ENCODE results near the gene ZRANB1.
A peak's percentile ranks its signal among the peaks of the same experiment; 100 is the strongest.
"Not testable (repeated sequence)": the region's sequence is repeated elsewhere in the genome, so short reads cannot be mapped to it uniquely, and the experiment has no call there.

The ZRANB1 gene

DNA sequence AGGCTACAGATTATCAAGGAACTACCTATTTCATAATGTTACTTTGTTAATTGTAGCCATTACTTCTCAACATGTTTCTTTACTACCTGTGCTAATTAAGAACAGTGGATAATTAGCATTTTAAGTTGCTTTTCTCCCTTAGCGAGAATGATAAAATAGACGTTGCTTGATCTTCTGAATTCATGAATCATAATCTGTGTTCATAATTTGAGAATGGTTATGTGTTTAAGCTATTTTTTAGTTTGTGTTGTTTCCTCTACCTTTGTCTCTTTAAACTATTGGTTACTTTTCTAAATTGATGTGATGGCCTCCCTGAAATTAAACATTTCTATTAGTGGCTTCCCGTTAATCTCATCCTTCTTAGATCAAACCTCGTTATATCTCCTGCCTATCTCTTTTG, at the start of gene ZRANB1:
ZRANB1 (plus strand) TSS at position 301 of the 400 bp plus-strand sequence. CDS start 371 bp downstream, outside the sequence.
- DNase-seq (ENCODE audit: low spot score), result no peak

DNA sequence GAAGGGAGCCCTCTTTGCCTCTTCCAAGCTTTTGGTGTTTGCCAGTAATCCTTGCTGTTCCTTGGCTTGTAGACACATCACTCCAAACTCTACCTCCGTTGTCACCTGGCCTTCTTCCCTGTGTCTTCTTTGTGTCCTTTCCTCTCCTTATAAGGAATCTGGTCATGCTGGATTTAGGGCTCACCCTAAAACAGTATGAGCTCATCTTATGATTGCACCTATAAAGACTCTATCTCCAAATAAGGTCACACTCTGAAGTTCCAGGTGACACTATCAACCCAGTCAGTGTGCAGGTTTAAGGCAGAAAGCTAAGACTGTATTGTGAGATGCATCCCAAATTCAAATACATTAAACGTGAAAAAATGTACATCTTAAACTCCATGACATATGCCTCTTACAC, 49.0 kb upstream of the ZRANB1 start:
- no peak for DNase-seq (ENCODE audit: low spot score)

DNA sequence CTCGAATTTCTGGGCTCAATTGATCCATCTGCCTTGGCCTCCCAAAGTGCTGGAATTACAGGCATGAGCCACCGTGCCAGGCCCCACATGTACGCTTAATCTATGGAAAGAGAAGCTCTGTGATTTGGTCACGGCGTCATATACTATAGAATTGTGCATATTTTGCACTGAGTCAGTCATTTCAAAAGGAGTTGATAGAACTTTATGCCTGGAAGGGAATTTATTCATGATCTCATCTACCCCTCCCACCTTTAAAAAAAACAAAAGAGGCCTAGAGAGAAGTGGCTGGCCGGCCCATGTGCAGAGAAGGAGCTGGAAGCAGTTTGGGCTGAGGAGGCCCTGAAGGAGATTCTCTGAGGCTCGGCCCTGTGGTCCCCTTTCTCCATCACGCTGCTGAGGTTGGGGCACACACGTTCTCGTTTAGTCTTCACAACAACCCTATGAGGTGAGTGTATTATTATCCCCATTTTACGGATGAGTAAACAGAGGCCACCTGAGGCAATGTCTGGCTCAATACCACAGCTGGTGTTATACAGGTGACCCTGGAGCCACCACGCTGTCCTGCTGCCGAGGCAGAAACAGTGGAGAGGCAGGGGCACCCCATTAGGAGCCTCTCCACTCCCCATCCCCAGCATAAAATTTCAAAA, 47.2 kb upstream of the ZRANB1 start:
- DNase-seq (ENCODE audit: low spot score), result no peak

DNA sequence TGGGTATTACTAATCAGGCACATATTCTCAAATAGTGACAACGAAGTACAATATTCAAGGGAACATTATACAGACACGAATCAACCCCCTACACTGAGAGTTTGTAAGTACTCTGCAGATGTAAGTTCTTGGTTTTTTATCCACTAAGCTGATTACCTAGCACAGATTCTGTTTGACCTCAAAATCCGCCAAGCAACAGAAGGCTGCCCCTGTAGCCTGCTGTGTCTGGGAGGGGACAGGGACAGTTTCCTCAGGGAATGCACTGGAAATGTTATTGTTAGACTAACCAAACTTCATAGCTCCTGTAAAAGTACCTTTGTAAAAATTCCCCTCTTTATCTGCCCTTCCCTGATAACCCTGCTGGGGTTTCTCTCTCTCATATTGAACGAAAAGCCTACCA, 45.2 kb upstream of the ZRANB1 start:
- DNase-seq (ENCODE audit: low spot score), result no peak

DNA sequence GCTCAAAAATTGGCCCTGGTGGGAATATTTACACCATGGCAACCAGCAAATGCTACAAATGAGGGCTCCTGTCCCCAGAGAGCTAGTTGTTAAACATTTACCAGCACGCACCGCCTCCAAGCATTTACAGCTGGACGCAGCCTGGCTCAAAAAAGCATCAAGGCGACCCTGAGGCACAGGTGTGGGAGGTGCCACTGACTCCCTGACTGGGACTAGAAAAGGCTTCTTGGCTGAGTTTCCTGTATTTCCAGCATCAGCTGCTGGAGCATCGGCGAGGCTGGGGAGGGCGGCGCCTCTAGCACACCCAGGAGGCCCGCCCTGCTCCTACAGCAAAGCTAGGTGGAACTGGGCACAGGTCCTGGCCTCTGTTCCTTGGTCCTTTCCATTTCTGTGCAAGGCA, 43.5 kb upstream of the ZRANB1 start:
- no peak for DNase-seq (ENCODE audit: low spot score)

DNA sequence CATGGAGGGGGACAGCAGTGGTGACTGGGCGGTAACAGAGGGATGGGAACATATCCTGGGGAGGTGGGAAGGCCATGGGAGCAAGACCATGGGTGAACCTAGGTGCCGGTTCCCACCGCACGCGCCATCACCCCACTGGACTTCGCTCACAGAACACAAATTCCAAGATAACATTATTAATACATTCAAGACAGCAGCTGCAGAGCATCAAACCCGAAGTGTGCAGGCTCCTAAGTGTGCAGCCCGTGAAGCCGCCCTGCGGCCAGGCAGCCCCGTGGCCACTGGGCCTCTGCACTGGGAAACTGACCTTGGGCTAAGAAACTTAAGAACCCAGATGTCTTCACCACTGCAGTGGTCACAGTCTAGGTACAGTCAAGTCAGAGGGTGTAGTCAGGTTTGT, 42.8 kb upstream of the ZRANB1 start:
- no peak for DNase-seq (ENCODE audit: low spot score)

DNA sequence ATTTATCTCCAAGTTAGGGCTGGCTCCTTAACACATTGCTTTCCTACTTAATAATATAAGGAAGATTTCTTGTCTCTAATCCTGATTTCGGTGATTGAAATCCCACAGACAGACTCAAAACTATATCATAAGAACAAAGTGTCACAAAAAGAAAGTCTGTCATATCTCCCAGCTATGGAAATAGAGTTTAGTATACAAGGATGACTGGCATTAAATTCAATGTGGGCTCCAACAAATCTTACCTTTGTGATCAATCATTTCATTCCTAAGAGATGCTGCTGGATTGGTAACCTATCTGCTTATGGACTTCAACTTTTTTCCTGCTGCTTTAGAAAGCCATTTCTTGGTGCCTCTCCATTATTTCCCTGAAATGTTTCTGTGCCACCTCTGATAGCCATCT, 39.5 kb upstream of the ZRANB1 start:
- no peak for DNase-seq (ENCODE audit: low spot score)

DNA sequence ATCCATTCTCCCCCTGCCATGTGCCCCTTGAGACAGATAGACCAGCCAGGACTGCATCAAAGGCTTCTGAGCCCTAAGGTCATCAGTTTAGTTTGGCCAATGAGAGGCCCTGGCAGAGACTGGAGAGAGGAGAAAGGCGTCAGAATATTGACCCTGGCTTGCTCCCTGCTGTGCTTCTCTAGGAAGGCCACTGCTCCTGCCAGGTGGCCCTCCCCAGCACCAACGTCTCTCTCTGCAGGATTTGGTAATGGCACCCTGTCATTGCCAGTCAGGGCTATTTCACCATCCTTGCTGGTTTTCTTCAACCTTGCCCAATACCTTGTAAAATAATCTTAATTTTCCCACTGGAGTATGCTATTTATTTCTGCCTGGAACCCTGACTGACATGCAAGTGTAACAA, 38.8 kb upstream of the ZRANB1 start:
- DNase-seq (ENCODE audit: low spot score), result no peak

DNA sequence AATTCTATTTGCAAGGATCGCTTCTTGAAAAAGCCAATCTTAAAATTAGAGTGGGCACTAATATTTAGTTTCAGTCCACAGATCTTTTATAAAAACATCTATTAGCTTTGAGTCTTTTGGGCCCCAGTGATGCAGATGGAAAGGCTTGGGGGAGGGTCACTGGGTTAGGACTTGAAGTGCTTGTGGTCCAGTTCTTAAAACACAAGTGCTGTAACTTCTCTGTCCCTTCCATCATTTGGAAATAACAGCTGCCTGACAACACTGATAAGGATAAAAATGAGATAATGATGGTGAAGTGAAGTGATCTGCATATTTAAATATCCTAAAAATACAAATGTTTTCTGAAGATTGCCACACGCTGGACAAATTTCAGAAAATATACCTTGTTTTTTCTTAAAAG, 37.1 kb upstream of the ZRANB1 start:
- no peak for DNase-seq (ENCODE audit: low spot score)

DNA sequence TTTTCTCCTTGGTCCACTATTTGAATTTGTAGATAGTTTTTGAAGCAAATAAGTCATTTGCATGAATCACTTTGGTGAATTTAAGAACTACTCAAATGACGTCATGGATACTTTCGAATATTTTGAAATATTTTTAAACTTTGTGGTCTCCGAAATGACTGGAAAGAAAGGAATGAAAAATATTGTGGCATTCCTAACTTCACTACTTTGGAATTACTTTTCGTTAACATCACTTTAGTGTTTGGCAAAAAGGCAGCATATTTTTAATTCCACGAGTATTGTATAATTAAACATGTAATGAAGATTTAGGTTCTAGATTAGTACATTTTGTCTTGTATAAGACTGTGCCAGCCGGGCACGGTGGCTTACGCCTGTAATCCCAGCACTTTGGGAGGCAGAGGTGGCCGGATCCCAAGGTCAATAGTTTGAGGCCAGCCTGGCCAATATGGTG, 35.3 kb upstream of the ZRANB1 start:
- DNase-seq (ENCODE audit: low spot score), result no peak

DNA sequence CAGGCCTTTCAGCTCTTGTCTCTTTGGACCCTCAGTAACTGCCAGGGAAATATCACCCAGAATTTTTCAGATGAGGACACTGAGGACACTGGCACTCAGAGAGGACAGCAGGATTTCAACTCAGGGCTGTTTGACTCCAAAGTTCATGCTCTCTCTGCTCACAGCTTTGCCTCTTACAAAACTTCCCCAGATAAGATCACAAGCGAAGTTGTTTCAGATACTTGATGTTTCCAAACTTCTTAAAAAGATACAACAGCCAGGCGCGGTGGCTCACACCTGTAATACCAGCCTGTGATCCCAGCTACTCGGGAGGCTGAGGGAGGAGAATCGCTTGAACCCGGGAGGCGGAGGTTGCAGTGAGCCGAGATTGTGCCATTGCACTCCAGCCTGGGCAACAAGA, 32.4 kb upstream of the ZRANB1 start:
- DNase-seq (ENCODE audit: low spot score), result no peak

DNA sequence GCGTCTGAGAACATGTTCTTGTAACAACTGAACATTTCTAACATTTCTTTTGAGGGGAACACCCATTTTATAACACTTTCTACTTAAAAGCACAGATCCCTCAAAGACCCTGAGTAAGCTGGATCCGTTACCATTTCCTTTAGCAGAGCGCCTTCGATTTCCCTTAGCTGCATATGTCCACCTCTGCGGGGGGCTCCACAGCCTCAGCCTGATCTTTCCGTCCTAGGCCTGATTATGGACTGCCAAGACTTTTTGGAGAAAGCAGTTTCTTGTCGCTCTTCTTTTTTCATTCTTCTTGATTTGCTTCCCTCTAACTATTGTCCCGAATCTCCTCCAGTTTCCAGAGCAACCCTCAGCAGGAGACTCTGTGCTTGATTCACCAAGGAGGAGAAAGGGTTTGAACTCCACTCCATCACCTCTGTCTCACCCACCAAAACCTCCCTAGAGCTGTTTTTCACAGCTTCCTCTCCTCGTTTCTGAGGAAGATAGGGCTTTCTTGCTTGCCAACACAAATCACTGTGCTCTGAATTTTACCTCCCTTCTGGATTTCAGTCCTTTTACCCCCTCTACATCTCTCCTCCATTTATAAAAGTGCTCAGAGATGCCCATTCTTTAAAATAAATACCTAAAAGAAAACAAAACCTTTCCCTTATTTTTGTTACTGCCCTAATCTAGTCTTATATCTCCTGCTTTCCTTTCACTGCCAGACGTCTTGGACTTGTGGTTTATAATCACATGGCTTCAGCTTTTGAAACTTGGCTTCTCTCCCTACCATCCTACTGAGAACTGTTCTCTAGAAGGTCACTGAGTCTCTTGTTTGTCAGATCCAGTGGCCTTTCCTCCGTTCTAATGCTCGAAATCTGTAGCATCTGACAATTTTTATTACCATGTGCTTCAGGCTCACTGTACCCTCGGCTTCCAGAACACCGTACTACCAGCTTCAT, 30.5 kb upstream of the ZRANB1 start:
- DNase-seq (ENCODE audit: low spot score), result no peak

DNA sequence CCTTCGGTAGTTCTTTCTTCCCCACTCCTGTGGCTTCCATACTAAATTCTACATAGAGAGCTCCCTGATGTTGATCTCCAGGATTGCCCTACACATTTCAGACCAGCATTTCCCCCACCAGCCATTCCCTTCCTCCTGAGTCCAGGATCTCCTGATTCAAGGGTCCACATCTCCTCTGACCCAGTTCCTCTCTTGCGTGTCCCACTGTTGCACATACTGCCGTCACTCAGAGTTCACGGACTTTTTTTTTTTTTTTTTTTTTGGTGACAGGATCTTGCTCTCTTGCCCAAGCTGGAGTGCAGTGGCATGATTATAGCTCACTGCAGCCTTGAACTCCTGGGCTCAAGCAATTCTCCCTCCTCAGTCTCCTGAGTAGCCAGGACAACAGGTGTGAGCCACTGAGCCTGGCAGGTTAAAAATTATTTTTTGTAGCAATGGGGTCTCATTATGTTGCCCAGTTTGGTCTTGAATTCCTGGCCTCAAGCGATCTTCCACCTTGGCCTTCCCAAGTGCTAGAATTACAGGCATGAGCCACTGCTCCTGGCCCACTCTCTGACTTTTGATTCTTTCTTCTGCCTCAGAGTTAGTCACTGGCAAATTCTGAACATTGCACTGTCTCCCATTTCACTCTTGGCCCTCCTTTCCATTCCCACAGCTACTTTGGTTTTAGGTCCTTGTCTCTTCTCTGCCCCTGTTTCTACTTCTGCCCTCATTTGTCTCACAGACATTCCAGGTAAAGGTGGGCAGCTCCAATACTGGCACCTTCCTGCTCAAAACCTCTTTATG, 29.6 kb upstream of the ZRANB1 start:
- DNase-seq (ENCODE audit: low spot score), result no peak

DNA sequence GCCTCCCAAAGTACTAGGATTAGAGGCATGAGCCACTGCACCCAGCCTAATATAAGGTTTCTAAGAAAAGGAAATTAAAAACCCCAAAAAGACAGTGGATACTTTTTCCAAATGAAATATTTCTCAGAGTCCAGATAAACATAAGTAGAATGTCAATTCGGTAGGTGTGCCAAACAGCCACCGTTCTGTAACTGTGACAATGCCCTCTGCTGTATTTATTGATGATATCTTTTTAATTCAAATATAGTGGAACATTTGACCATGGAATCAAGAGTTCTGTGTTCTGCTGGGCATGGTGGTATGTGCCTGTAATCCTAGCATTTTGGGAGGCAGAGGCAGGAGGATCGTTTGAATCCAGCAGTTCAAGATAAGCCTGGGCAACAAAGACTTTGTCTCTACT, 28.8 kb upstream of the ZRANB1 start:
- no peak for DNase-seq (ENCODE audit: low spot score)

DNA sequence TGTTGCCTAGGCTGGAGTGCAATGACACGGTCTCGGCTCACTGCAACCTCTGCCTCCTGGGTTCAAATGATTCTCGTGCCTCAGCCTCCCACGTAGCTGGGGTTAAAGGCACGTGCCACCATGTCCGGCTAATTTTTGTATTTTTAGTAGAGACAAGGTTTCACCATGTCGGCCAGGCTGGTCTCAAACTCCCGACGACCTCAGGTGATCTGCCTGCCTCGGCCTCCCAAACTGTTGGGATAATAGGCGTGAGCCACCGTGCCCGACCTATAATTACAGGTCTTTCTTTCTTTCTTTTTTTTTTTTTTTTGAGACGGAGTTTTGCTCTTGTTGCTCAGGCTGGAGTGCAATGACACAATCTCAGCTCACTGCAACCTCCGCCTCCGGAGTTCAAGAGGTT, 27.5 kb upstream of the ZRANB1 start:
- not testable (repeated sequence) for DNase-seq (ENCODE audit: low spot score)

DNA sequence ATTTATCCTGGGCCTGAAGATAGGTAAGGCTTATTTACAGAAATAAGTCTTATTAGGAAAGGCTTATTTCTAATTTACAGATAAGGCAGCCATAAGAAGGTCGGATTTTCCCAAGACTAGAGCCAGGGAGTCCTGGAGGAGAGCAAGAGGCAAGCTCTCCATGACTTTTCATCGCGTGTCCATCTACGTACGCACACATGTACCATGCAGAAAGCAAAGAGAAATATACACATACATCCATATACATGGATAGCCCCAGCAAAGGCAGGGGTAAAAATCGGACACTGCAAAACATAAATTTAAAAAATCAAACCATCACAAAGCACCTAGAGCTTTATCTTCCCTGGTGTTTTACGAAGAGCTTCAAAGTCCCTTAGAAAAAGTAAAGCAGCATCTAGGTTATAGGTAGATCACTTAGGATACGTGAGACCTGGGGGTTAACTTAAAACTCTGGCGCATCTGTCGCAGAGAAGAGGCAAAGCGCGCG, 25.8 kb upstream of the ZRANB1 start:
- DNase-seq (ENCODE audit: low spot score), result no peak

DNA sequence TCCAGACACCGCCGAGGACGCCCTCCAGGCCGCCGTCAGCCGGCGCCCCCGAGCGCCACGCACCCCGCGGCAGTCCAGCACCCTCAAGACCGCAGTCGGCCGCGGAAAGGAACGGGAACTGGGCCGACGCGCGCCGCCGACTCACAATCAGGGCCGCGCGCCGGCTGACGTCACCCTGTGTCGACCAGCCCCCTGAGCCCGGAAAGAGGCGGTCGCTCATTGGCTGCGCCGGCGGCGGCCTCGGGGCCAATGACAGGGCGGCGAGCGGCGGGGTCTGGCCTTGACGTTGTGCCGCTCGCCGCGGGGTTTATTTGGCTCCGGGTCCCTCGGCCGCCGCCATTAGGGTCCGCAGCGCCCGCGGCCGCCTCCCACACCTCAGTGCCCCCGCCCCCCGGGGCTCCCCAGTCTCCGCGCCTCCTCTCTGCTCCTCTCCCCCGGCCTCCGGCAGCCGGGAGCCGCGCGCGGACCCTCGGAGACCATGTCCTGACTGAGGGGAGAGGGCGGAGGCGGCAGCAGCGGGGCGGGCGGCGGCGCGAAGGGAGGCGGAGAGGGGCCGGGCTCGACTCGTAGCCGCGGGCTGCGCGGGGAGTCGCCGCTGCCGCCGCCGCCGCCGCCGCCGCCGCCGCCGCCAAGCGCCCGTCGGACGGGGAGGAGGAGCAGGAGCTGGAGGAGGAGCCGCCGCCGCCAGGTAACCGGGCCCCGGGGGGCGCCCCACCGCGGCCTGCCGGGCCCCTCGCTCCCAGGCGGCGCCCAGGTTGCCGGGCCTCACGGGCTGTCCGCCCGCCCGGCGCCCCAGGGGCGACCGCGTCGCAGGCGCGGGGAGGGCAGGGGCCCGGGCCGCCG, 25.1 kb upstream of the ZRANB1 start:
- peak; percentile 85 for DNase-seq (ENCODE audit: low spot score)

DNA sequence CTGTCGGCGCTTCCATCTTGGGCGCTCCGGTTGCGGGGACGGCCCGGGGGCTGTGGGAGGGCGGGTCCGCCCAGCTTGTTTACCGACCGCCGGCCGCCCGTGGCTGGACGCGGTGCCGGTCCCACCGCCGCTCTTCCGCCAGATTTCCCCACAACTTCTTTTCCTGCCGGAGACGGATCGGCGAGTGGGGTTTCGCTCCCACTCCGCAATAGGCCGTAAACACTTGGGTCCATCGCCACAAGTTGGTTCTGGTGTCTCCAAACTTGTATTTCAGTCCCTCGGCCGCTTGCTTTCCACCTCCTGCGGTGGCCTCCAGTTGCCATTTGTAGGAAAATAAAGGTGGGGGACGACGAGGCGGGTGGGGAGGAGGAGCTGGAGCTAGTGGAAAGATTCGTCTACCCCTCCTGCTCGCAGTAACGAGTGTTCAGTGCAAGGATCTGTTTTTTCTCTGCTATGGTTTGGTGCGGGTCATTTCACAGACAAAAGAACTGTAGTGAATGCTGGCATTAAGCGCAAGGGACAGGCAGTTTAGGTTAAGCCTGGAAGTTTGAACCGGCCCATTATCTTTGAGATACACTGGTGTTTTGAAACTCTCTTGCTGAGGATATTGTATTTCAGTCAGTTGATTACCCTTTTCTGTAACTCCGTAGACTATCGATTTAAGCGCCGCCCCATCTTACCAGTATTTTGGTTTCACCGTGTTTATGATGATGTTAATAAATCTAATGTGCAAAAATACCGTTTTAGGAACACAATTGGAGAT, 24.3 kb upstream of the ZRANB1 start:
- no peak for DNase-seq (ENCODE audit: low spot score)

DNA sequence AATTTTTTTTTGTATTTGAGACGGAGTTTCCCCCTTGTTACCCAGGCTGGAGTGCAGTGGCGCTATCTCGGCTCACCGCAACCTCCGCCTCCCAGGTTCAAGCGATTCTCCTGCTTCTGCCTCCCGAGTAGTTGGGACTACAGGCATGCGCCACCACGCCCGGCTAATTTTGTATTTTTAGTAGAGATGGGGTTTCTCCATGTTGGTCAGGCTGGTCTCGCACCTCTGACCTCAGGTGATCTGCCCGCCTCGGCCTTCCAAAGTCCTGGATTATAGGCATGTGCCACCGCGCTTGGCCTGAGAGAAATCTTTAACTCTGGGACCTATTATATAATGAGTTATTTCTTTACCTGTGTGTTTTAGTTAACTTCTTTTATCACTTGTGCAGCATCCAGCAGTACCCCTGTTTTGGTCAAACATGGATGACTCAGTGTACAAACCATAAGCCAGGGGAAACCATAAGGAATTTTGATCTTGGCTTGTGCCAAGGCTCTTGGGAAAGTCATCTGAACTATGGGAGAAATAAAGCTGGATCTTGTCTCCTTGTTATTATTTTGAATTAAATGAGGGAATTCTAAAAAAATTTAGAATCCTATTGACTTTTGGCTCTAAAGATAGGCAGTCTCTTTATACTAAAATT, 23.6 kb upstream of the ZRANB1 start:
- no peak for DNase-seq (ENCODE audit: low spot score)

DNA sequence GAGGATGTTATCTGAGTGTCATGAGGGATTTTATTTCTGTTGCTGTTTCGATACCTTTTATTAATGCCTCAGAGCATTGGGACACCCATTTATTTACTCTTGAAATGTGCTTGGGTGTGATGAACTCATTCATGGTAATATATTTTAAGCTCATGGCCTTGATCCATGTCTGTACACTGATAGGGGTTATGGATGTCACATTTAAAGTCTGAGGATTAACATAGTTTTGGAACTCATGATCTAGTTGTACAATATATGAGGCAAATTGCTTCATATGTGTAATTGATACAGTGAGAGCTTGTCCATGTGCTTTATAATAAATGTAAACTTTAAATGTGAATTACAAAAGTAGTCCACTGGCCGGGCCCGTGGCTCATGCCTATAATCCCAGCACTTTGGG, 23.0 kb upstream of the ZRANB1 start:
- DNase-seq (ENCODE audit: low spot score), result no peak

Data from COLO829 (cell line).